Measurements from ENCODE around the gene CFAP58. TPM values are rescaled to one million over a fixed set of nuclear protein-coding genes. Genes with fewer than 3 reads are reported as not detected.

CFAP58 gene, protein sequence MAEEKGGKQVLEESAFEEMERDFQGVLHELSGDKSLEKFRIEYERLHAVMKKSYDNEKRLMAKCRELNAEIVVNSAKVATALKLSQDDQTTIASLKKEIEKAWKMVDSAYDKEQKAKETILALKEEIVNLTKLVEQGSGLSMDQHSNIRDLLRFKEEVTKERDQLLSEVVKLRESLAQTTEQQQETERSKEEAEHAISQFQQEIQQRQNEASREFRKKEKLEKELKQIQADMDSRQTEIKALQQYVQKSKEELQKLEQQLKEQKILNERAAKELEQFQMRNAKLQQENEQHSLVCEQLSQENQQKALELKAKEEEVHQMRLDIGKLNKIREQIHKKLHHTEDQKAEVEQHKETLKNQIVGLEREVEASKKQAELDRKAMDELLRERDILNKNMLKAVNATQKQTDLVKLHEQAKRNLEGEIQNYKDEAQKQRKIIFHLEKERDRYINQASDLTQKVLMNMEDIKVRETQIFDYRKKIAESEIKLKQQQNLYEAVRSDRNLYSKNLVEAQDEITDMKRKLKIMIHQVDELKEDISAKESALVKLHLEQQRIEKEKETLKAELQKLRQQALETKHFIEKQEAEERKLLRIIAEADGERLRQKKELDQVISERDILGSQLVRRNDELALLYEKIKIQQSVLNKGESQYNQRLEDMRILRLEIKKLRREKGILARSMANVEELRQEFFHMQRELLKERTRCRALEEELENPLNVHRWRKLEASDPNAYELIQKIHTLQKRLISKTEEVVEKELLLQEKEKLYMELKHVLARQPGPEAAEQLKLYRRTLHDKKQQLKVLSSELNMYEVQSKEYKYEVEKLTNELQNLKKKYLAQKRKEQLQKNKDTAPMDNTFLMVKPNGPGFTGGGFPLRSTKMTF
- total RNA-seq, result 1.00 and 1.2 TPM in 2 replicates

GRCh38 chr10:104353325-104354048, at the start of gene CFAP58:
CFAP58 (plus strand) TSS chr10:104353833; CDS start chr10:104353898, 65 bp downstream.

DNA sequence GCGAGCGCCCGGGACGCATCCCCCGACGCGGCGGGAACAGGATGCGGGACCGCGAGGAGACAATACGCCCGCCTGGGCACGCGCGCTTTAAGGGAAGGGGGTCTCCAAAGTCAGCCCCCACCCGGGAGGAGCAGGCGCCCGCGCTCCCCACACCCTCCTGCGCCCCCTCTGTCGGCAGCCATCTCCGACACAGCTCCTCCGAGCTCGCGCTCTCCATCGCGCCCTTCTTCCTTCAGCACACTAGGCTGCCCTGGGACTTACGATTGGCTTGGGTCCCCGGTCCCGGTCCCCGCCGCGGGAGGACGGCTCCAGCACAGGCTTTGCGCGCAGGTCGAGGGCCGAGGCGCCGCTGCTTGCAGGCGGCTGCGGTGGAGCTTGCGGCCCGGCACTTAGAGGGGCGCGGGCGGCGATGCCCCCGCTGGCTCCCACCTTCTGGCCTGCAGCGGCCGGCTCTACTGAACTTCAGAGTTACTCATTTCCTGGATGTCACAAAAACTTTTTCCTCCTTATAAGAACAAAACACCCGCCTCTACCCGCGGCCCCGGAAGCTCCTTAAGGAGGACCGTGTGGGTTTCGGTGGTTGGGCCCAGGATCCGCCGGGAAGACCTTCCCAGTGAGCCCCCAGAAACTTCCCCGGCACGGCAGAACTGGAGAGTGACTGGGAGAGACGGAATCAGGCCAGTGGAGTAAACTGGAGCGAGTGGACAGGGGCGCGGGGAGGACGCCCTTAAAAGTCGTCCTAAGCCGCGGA, 15.5 kb upstream of the CFAP58 start, which contains the start of gene ITPRIP:
Gene ITPRIP (minus strand): TSS at position 481 of the 751 bp plus-strand sequence. CDS start 22,414 bp downstream, outside the sequence.

Other genes with a start within 250 kb of the CFAP58 start
- gene SFR1, start 231.7 kb upstream of the CFAP58 start, total RNA-seq, result 10.4 and 11.7 TPM in 2 replicates
- gene CFAP43, start 121.5 kb upstream of the CFAP58 start, total RNA-seq, result 0.11 and 0.12 TPM in 2 replicates
- gene GSTO1, start 98.9 kb upstream of the CFAP58 start, total RNA-seq, result 293 and 461 TPM in 2 replicates
- 1.7 and 5.1 TPM in 2 replicates for gene GSTO2, start 84.6 kb upstream of the CFAP58 start, total RNA-seq
- 18.6 and 19.1 TPM in 2 replicates for gene ITPRIP, start 15.4 kb upstream of the CFAP58 start, total RNA-seq

Measured in uterine smooth muscle cell (primary cell).